GM23338 (cell line): ENCODE measurements around the gene IL26.

Experiments
- EZH2 ChIP-seq: fragments of 200-600 bp; sonication (generic); IDR thresholded peaks from one replicate; pipeline ENCODE4 v1.8.0; 2017; ENCODE audit warnings: antibody characterized with exemption, mild to moderate bottlenecking, low read depth; ENCODE audit not compliant: unreplicated experiment
- EZH2phosphoT487 ChIP-seq: fragments of 200-600 bp; sonication (generic); IDR thresholded peaks from one replicate; pipeline ENCODE4 v1.8.1; 2018; ENCODE audit warnings: antibody characterized with exemption; ENCODE audit not compliant: unreplicated experiment
- JUNB ChIP-seq: IDR thresholded peaks from one replicate; pipeline ENCODE4 v1.6.1; 2016; ENCODE audit warnings: antibody characterized with exemption; ENCODE audit not compliant: unreplicated experiment
- POLR2AphosphoS5 ChIP-seq: IDR thresholded peaks from 2 replicates; pipeline ENCODE4 v1.6.1; 2016; ENCODE audit warnings: antibody characterized with exemption, low read depth
- ZNF331 ChIP-seq: fragments of 250-450 bp; sonication (Bioruptor Pico); IDR thresholded peaks from 2 replicates; pipeline ENCODE4 v1.5.0; 2020; ENCODE audit warnings: low read depth, mild to moderate bottlenecking, moderate library complexity
- ZNF462 ChIP-seq: fragments of 250-450 bp; sonication (Bioruptor Pico); IDR thresholded peaks from 2 replicates; pipeline ENCODE4 v1.5.0; 2020; ENCODE audit warnings: mild to moderate bottlenecking, moderate library complexity
- TF ChIP-seq, protein P1 (sequence below), 2 experiments: fragments of 200-600 bp in 1 of 2; sonication (generic) in 1 of 2; conservative IDR thresholded peaks; 2 replicates each; pipeline versions ENCODE4 v1.5.1 to v1.6.1; 2016 to 2017; ENCODE audit warnings: antibody characterized with exemption in 2 of 2, low read depth in 2 of 2, mild to moderate bottlenecking in 2 of 2, moderate library complexity in 1 of 2

DNA sequence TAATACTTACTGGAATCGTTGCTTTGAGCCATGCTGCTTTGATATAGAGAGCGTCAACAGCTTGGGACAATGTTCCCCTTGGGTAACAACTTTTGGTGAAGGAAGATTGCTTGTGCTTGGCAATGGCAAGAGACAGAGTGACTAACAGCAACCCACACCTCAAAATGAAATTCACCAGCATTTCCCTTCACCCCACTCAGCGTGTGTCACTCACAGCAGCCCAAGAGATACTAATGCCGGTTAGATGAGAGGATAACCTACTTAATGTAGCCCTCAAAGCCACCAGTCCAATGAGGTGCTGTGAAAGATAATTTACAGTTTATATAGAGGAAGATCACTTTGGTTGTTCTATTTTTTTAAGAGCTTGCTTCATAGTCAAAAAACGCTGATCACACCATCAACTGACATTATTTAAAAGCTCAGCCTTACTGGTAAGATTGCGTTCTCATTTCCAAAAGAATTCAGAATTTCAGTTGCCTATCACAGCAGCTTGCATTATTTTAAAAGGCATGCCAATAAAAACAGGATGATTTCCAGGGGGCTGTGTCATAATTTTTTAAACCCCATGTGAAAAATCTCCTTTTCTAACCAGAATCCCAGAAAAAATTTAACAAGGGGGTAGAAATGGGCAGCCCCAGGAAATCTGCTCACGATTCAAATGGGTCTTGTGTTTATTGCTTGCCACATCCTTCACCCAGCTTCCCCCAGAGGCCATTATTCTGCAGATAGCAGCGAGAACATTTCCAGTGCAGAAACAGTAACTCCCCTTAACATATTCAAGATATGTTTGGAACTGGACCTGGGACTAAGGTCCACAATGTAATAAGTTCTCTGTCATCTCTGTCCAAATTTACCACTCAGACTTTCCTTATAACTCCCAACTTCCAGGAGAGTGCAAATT lies at the start of gene IL26:
- TF ChIP-seq, protein P1, sequence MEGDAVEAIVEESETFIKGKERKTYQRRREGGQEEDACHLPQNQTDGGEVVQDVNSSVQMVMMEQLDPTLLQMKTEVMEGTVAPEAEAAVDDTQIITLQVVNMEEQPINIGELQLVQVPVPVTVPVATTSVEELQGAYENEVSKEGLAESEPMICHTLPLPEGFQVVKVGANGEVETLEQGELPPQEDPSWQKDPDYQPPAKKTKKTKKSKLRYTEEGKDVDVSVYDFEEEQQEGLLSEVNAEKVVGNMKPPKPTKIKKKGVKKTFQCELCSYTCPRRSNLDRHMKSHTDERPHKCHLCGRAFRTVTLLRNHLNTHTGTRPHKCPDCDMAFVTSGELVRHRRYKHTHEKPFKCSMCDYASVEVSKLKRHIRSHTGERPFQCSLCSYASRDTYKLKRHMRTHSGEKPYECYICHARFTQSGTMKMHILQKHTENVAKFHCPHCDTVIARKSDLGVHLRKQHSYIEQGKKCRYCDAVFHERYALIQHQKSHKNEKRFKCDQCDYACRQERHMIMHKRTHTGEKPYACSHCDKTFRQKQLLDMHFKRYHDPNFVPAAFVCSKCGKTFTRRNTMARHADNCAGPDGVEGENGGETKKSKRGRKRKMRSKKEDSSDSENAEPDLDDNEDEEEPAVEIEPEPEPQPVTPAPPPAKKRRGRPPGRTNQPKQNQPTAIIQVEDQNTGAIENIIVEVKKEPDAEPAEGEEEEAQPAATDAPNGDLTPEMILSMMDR (conservative IDR thresholded peaks at IDR 0.05; ENCODE audit: low read depth in 2 of 2), result no peak
- TF ChIP-seq ZNF331 (CRISPR knock-in tag), result no peak
- no peak for TF ChIP-seq JUNB
- no peak for TF ChIP-seq EZH2phosphoT487
- no peak for TF ChIP-seq EZH2
- TF ChIP-seq POLR2AphosphoS5, result no peak
- no peak for TF ChIP-seq ZNF462 (CRISPR knock-in tag)
